Measurements from ENCODE around the gene LALBA. TPM values are rescaled to one million over a fixed set of nuclear protein-coding genes. Genes with fewer than 3 reads are reported as not detected.
A peak's percentile ranks its signal among the peaks of the same experiment; 100 is the strongest.

Gene LALBA
- total RNA-seq, 1 experiment from 2014 or later: not detected

DNA sequence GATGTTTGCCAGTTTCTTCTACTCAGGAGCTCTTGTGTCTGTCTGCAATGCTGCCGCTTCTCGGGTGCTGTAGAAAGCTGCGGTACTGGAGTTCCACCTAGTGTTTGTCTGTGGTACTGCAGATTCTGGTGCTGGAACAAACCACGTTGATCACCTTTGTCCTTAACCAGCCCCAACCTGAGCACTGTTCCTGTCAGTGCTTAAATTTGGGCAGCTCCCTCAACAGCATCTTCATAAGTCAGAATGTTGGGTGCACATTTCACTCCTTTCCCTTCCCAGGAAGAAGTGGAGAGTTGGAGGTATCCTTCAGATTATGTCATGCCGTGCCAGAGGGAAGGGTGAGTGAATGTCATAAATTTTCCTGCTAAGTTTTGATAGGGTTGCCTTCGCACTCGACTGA, 48.7 kb upstream of the LALBA start:
- Mint-ChIP-seq H3K4me3 (no peak overlapping the region), H3K27me3 (ENCODE audit: low read depth) (peaks cover 8% of the 10 kb centered on the region), H3K4me1 (0 out of 4 replicates have a peak, but pooled peaks cover 0 to 2% of the 10 kb centered on the region in 2 experiments), H3K36me3 (ENCODE audit: insufficient read depth in 1 of 3, low read depth in 3 of 3) (no peaks in the 10 kb centered on the region; a peak in 1 of 7 replicates), H3K9me3 (peaks cover 13 to 16% of the 10 kb centered on the region in 2 experiments), H3K27ac (no peak overlapping the region)
- H2AK5ac ChIP-seq (ENCODE audit: insufficient read length, low read length): no peak overlapping the region
- no peak overlapping the region for H3K9ac ChIP-seq (ENCODE audit: extremely low read depth, insufficient read length, low read length)
- H2BK15ac ChIP-seq (ENCODE audit: low read depth, low read length): no peak overlapping the region
- H3K56ac ChIP-seq (ENCODE audit: insufficient read length, low read depth, low read length): no peak overlapping the region
- no peak overlapping the region for H4K8ac ChIP-seq (replicated peaks; ENCODE audit: insufficient read length, low read depth, low read length)
- H3K23ac ChIP-seq (ENCODE audit: insufficient read length, low read depth, low read length): no peak overlapping the region
- H3K23me2 ChIP-seq (ENCODE audit: insufficient read length, low read depth, low read length, poor library complexity, severe bottlenecking): no peaks in the 10 kb centered on the region
- WGBS (ENCODE audit: extremely low coverage, insufficient read length, low lambda C conversion rate): no CpG with 5 or more reads among the region's 7 CpGs
- H3K27ac ChIP-seq (ENCODE audit: insufficient read length, low read depth, low read length): no peak overlapping the region
- H3K79me1 ChIP-seq (ENCODE audit: insufficient read depth, low read depth, low read length, poor library complexity, severe bottlenecking): no peaks in the 10 kb centered on the region
- TF ChIP-seq, protein P1, sequence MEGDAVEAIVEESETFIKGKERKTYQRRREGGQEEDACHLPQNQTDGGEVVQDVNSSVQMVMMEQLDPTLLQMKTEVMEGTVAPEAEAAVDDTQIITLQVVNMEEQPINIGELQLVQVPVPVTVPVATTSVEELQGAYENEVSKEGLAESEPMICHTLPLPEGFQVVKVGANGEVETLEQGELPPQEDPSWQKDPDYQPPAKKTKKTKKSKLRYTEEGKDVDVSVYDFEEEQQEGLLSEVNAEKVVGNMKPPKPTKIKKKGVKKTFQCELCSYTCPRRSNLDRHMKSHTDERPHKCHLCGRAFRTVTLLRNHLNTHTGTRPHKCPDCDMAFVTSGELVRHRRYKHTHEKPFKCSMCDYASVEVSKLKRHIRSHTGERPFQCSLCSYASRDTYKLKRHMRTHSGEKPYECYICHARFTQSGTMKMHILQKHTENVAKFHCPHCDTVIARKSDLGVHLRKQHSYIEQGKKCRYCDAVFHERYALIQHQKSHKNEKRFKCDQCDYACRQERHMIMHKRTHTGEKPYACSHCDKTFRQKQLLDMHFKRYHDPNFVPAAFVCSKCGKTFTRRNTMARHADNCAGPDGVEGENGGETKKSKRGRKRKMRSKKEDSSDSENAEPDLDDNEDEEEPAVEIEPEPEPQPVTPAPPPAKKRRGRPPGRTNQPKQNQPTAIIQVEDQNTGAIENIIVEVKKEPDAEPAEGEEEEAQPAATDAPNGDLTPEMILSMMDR (conservative IDR thresholded peaks at IDR 0.05): peak; percentile 98
- no peak overlapping the region for H3T11ph ChIP-seq (ENCODE audit: low read length)
- no peak overlapping the region for H2BK5ac ChIP-seq (ENCODE audit: insufficient read length, low read length)
- H2BK20ac ChIP-seq (ENCODE audit: low read depth, low read length, poor library complexity, severe bottlenecking): no peak overlapping the region
- no peak overlapping the region for H4K91ac ChIP-seq (ENCODE audit: insufficient read length, low read depth, low read length)
- H3K4me2 ChIP-seq (ENCODE audit: insufficient read depth, insufficient read length, low read length): no peak overlapping the region
- H2AFZ ChIP-seq (ENCODE audit: low read length): no peak overlapping the region
- no peak overlapping the region for H2BK120ac ChIP-seq (ENCODE audit: low read depth, low read length, poor library complexity, severe bottlenecking)
- no peak overlapping the region for H3K4ac ChIP-seq (ENCODE audit: low read depth, low read length)
- H4K5ac ChIP-seq (ENCODE audit: insufficient read length, low read depth, low read length): no peak overlapping the region
- H3K18ac ChIP-seq (ENCODE audit: insufficient read length, low read depth, low read length): no peak overlapping the region
- no peaks in the 10 kb centered on the region for H3K9me3 ChIP-seq (ENCODE audit: control insufficient read depth, low read depth, low read length)
- H3K79me2 ChIP-seq (ENCODE audit: insufficient read depth, low read length): no peaks in the 10 kb centered on the region
- DNase-seq: peak; percentile 88
- no peaks in the 10 kb centered on the region for H3K4me1 ChIP-seq (ENCODE audit: insufficient read depth, low read length)
- H3K14ac ChIP-seq (ENCODE audit: insufficient read depth, low read length): no peak overlapping the region
- no peak overlapping the region for H2BK12ac ChIP-seq (ENCODE audit: insufficient read length, low read depth, low read length)
- no peaks in the 10 kb centered on the region for H3K27me3 ChIP-seq (ENCODE audit: insufficient read depth, low read length)
- no peaks in the 10 kb centered on the region for H4K20me1 ChIP-seq (ENCODE audit: control insufficient read depth, insufficient read depth, insufficient read length)

Measured in H9 (cell line).